Stimulated activated CD8-positive, alpha-beta memory T cell treated with anti-CD3 and anti-CD28 coated beads, Interleukin-15, amount 100 ng/mL, for 48 hours (primary cell): ENCODE results near the gene LHX5.
A peak's percentile ranks its signal among the peaks of the same experiment; 100 is the strongest.

Experiments used
- DNase-seq, 2 donors: peaks; one replicate each; pipeline ENCODE4 v3.0.0-alpha.2; 2020; ENCODE audit warnings: low read depth in 2 of 2

Gene LHX5

DNA sequence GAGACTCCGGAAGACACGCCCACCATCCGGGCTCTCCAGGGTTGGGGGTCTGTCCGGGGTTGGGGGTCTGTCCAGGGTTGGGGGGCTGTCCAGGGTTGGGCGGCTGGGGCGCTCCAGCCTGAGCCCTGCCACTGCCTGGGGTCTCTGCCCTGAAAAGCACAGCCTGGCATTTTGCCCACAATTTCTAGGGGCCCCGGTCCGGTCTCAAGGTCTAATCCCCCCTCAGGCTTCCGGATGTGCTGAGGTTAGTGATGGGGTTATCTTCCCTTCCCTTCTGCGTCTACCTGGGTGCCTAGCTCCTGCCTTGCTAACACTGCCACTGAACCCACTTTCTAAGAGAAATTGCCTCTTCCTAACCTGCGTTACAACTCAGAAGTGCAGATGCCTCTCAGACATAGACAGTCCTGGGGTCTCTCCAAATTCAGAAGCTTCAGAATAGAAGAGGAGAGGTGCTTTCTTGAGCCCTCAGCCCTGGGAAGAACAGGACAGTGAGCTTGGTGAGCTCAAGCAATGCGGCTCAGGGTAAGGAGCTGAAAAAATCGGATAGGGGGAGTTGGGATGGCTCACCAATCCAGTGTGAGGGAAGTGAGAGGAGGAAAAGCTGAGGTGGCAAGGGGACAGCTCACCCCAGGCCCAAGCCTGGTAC, 5.7 kb downstream of the LHX5 start:
- DNase-seq = no peak

DNA sequence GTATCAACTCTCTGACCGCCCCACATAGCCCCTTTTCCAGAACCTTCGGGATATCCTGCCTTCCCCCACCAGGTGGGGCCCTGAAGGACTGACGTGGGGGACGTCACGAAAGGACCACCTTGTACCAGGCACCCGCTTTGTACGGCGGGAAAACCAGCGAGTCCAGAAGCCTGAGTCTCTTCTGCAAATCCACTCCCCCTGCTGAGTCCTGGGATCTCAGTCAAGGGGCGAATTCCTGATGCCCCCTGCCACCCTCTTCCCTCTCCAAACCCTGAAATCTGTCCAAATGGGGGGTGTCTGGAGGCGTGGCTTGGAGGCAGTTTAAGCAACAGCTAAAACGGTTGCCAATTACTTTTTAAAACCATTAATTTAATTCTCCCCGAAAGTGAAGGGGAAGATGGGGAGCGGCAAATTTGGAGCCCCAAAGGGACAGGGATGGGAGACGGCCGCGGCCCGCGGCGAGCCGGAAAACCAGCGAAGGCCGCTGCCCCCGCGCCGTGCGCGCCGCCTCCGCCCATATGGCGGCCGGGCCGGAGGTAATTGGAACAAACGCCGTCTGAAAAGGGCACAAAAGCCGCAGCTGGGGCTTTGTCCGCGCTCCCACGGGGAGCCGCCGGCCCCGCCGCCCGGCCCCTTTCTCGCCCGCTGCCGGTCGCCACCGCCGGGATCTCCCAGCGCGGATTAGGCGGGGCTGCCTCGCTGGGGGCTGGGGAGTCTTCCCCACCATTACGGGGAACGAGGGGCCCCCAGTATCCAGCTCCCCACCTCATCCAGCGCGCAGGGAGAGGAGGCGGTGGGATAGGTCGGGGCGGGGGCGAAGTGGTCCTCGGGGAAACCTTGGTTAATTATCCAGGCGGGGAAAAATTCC, 6.6 kb downstream of the LHX5 start:
- DNase-seq = no peak

DNA sequence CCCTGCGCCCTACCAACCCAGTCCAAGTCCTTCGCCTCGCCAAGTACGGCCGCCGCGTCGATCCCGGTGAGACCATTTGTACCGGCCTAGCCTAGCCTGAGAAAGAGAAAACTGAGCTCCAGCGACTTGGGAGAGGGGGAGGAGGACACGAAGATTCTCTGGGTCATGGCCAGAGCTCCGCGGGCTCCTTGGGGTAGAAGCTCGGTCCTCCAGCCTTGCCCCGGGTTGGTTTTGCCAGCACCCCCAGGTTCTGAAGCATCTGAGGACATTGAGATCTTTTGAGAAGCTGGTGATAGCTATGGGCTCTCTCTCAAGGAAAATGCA, 7.3 kb downstream of the LHX5 start:
- no peak for DNase-seq

DNA sequence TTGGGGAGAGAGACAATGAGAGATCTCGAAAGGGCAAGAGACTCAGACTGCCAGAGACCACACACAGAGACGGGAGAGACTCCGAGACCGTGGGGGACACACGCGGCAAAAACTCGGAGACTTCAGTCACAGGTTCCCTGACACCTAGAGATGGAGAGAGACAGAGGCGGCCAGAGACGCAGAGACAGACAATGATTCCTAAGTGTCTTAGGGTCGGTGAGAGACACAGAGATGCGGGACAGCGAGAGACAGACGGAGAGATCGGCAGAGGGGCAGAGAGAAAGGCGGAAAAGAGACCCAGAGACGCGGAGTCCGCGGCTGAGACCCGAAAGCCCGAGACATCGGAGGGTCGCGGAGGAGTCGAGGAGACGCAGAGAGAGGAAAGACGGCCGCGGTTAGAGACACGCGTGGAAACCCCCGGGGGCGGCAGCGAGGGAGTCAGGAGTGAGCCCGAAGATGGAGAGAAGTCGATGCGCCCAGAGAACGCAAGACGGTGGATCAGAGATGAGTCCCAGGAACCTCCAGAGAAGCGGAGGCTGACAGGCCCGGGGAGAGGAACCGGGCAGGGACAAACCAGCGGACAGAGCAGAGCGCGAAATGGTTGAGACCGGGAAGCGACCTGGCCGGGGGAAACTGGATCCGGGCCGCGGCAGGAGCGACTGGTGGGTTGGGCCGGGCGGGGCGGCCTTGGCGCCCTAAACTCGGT, 7.8 kb downstream of the LHX5 start:
- no peak for DNase-seq

DNA sequence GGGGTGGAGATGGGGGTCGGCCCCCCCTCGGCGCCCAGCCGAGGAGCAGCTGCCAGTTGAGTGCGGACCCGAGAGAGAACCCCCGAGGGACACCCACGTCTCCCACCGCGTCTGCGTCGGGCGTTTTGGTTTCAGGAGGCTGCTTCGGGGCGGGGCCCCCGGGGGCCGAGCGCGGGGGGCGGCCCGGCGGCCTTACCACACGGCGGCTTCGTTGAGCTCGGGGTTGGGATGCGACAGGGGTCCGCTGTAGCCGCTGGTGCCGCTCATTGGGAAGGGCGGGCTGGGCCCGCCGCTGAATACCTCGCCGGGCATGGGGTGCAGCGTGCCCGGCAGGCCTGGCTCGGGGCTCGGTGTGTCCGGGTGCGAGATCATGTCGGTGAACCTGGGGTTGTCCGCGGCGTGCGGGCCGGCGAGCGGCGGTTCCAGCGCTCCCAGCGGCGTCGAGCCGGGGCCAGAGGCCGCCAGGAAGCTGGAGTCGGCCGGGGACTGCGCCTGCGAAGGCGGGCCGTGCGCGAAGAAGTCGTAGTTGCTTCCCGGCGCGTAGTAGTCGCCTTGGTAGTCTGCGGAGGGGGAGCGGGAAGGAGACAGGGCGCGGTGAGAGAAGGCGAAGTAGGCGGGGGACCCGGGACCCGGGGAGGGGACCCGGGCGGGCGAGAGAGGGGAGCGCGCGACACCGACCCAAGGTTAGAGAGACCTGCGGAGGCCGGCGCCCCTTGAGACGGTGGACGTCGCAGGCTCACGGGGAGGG, 8.5 kb downstream of the LHX5 start:
- no peak for DNase-seq

DNA sequence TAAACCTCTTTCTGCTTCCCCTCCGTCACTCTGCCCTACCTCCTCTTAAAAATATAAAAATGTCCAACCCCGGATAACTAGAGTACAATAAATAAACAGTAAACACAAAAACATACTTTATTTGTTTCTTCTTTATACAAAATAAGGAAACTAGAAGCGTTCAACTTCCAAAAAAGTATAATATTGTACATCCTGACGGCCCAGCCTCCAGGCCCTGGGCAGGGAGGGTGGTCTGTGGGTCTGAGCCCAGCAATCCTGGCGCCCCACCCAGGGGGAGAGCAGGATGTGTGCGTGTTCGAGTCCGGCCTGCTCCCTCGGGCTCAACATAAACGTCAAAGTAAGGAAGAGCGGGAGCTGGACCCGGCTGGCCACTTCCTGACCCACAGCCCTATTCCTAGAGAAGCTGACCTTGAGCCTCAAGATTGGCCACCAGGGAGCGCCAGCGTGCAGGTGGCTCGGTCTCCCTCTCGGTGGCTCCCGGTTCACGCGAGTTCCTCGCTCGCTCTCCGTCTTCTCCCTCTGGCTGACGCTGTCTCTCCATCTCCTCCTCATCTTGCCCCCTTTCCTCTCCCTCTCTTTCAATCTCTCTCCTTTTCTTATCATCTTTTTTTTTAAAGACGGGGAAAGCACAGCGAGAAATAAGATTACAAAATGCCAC, 9.4 kb downstream of the LHX5 start:
- peak; percentile 25 to 48 for DNase-seq

DNA sequence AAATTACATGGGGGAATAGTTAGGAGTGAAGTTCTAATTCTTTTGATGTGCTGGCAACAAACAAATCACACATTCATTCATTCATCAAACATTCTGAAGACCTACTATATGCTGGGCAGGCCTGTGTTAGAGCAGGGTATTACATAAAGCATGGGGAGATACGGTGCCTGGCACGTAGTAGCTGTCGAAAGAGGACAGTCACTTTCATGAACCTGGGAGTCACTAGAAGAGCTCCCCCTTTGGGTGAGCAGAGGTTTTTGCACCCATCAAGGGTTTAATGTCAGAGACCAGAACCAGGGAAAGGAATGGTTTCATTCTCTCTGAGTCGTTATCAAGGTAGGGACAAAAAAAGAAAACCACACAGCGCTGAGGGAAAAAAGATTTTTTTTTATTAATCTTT, 10.0 kb downstream of the LHX5 start:
- no peak for DNase-seq

DNA sequence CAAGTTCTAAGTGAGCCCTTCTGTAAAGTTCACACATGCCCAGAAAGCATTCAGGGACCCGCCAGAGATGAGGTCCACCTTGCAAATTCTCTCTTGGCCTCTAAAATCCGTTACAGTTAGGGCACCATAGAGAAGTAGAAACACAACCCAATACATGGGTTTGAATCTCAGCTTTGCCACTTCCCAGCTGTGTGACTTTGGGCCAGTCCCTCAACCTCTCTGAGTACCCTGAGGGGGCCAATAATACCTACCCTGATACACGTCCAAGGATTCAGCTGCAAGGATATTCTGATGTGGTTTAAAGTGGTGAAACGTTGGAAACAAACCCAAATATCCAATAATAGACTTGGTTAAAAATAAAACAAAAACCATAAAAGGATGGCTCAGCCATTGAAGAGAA, 11.7 kb downstream of the LHX5 start:
- no peak for DNase-seq

DNA sequence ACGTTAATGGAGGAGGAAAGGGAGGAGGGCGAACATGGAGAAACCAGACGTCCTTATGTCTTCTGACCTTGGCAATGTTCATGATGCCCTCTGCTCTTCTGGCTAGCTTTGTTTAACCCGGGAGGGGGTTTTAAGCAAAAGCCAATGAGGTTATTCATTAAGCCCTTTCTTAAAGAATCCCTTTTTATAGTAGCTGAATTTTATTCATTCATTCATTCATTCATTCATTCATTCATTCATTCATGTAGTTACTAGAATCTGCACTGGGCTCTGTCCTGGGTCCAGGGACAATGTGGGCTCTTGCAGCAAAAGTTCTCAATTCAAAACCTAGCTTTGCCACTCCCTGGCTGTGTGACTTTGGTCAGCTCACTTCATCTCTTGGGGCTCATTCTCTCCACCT, 14.0 kb downstream of the LHX5 start:
- DNase-seq = no peak

DNA sequence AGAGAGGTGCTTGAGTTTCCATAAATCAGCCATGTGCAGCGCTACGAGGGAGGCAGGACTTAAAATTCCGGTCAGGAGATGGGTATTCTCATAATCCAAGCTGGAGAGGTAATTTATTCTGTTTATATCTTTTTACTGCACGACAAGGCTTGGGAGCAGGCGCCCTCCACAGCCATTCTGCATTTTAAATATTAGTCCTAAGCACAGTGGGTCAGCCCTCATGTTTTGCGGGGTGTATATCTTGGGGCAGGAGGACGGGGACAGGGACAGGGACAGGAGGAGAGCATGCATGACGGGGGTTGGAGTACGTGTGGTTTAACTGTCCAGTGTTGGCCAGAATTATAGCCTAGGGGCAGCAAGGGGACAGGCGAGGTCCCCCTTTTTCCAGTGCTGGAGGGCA, 14.5 kb downstream of the LHX5 start:
- DNase-seq = no peak

DNA sequence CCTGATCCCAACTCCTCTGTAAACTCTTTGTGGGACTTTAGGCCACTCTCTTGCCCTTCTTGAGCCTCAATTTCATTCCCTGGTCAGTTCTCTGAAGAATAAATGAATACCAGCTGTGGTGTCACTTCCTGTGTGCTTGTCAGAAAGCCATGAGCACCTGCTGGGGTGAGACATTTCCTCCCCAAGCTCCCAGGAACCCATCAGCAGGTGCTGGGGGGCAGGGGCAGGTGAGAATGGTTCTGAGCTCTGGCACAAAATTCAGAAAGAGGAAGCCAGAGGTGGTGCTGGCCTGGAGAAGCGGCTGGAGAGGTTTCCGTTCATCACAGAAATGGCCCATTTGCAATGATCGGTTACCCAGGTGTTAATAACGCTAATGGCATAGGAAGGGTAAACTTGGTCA, 14.9 kb downstream of the LHX5 start:
- DNase-seq = no peak

DNA sequence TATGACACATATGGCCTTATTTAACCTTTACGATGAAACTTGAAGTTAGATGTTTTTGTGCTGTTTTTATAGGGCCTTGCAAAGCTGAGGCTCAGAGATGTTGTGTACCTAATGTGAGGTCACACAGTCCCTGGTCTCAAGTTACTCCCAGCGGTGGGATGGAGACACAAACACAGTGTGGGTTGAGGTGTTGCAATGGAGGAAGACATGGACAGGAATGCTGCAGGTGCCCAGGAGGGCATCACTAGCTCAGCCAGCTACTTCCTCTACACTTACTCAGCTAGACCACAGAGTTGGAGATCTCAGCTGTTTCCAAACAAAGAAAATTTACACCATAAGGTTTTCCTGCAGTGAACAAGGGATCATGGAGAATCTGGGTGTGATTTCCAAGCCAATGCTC, 15.5 kb downstream of the LHX5 start:
- no peak for DNase-seq

DNA sequence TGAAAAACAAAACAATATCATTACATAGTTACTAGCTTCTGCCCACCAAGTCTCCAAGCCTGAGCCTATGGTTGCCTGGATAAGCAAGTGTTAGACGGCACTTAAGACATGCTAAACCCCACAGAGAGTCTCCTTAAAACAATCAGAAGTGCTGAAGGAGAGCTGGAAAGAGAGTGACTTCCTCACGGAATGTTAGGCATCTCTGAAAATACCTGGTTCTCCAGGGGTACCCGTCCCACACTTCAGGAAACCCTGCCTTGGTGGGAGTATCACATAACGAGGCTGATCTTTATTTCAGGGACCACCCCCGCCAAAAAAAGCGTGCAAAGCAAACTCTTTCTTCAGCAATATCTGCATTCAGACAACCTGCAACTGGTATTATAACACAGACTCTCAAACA, 18.3 kb downstream of the LHX5 start:
- DNase-seq = no peak

DNA sequence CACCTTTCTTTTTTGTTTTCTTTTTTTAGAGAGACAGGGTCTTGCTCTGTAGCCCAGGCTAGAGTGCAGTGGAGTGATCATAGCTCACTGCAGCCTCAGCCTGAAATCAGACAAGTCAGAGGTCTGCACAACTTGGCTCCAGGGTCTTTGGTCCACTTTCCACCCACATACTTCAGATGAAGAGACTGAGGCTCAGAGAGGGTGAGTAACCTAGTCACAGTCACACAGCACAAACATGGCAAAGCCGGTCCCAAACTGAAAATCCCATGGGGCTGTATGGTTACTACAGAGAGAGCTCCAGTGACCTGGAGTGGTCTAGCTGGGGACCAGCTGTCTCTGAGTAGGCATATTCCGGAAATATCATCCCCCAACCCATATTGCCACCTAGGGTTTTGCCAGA, 19.2 kb downstream of the LHX5 start:
- DNase-seq = no peak

DNA sequence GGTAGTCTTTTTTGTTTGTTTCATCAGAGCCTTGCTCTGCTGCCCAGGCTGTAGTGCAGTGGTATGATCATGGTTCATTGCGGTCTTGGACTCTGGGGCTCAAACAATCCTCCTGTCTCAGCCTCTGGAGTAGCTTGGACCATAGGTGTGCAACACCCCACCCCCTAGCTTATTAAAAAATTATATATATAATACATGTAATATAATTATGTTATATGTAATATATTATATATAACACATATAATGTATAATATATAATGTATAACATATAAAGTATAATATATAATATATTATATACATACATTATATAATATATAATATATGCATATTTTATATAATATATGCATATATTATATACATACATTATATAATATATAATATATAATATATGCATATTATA, 21.8 kb downstream of the LHX5 start:
- no peak for DNase-seq

DNA sequence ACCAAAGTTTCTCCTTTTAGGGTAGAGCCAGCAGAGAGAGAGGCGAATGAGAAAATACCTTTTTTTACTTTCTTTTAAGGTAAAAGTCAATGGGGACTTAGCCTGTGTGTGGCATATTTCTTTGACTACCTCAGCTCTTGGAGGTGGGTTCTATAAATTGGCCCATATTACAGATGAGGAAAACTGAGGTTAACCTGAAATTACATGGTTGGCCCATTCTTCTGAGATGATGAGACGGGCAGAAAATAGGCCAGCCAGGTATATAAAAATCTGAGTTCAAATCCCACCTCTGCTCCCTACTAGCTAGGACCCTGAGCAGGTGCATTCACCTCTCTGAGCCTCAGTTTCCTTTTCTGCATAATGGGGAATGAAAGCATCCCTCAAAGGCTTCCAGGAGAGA, 22.4 kb downstream of the LHX5 start:
- DNase-seq = no peak

DNA sequence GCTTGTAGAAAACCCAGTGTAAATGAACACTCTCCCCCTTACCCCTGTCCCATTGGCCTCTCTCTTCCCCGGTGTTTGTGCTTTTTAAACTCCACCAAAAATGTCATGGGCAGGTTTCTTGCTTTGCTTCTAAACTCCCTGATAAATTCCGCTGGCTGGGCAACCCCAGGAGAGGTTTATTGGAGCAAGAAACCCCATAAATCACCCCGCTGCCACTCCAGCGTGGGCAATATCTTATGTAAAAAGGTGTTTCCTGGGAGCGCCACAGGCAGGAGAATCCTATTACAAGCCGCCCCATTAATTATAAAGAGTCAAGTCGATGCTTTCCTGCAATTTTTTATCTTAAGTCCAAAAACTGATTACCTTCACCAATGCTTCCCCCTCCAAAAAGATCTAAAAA, 22.8 kb downstream of the LHX5 start:
- no peak for DNase-seq

DNA sequence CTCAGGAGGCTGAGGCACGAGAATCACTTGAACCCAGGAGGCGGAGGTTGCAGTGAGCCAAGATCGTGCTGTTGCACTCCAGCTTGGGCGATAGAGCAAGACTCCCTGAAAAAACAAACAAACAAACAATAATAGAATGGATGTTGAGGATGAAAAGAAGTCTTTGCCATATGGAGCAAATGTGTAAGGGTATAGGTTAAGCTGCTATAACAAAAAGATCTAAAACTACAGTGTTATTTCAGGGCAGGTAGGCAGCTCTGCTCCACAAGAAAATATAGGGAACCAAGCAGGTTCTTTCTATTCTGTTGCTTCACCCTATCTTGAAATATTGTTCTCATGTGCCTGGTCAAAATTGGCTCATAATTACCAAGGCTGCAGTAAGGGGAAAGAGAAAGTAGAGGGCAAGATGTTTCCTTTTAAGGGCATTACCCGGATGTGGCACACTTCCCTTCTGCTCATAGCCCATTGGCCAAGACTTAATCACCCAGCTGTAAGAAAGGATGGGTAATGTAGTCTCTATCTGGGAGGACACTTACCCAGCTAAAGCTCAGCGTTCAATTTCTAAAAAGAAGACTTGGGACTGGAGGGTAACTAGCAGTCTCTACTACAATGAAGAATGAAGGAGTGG, 26.0 kb downstream of the LHX5 start:
- DNase-seq = no peak

DNA sequence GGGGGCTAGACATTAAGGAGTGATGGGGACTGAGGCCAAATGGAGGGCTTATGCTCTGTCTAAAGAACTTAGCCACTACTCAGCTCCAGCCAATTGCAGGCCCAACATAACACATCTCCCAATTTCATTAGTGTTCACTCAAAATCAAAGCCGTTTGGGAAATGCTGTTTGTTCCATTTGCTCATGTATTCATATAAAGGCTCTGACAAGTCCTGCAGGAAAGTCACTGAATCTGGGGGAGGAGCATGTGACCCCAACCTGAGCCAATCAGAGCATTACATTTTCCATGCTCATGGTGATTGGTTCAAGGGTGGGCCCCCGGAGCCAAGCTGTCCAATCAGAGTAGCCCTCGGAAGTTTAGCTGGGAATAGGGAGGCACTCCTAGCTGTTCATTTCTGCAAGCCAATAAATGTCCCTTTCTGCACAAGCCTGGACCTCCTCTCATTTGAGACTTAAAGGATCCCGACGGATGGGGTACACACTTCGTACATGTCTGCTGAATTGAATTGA, 28.6 kb downstream of the LHX5 start:
- no peak for DNase-seq

DNA sequence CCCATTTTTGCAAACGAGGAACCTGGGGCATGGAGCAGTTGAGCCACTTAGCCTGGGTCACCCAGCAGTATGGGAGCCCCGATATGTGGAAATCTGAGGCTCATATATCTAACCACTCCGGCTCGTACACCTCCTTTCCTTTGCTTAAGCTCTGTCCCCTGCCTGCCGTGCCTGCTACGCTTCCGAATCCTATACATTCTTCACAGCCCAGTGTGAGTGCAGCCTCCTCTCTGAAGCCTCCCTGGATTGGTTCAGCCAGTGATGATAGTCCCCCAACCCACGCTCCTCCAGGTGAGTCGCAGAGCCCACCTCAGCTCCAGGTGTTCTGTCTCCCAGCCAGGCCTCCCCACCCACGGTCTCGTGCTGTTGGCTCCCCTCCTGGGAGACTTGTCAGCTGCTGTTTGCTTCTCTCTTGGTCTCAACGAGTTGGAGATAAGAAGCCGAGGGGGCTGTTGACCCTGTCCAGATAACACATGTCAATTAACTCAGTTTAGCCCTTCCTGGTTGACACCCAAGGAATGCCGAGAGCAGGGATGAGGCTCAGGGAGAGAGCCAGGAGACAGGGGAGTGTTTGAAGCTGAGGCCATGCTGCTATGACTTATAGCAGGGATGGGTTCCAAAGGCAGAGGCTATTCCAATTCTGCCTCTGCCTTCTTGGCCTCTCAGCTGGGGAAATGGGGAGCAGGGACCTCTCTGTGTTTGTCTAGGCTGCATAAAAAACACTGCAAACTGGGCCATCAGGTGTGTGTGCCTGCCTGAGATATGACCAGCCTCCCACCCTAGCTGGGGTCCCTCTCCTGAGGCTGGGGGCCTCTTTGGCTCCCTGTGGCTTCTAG, 30.5 kb downstream of the LHX5 start:
- no peak for DNase-seq
